SIG-M5 treated with dmso at 0.1 percent for 504 hours (cell line): Measurements from ENCODE around the gene ATP5MC2.
"Not testable (repeated sequence)": the region's sequence is repeated elsewhere in the genome, so short reads cannot be mapped to it uniquely, and the experiment has no call there.

ENCODE experiments used
- DNase-seq: peaks from one replicate; lab custom pipeline; 2025; ENCODE audit not compliant: unreplicated experiment; lab: John Stamatoyannopoulos, UW

The ATP5MC2 gene

DNA sequence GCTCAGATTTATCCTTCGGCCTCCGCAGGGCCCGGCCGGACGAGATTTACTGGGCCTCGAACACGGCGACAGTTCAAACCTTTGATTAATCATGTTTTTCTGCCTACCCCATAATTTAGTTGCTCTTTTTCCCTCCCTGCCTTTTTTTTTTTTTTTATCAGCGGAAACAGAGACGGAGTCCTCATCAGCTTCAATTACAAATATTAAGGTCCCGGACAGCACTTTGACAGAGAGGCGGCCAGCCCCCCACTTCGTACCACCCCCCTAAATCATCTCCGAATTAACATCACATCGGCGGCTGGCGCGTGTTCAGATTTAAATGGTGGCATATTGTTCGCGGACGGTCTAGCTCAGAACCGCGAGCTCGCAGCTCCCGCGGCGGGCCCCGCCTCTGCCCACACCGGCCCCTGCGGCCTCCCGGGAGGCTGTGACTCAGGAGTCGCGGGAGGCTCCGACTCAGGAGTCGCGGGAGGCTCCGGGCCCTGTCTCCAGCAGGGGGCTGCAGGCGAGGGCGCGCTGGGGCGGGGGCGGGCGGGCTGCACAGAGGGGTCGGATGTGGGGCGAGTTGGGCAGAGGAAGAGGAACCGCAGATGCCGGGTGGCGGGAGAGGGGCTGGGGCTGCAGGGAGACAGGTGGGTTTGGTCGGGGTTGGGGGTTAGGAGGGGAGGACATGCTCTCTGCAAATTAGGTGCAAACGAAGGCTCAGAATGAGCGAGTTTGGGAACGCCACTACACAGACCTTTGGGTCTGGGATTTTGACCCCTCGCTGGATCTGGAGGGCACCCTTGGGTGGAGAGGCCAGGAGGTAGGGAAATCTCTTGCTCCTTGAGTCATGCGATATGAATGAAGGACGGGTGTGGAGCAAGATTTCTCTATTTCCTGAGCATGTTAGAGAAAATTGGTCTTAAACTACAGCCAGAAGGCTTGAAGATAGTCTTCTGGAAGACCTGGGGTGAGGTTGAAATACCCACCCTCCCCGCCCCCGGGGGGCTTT is 19.6 kb upstream of the ATP5MC2 start:
- no peak for DNase-seq

DNA sequence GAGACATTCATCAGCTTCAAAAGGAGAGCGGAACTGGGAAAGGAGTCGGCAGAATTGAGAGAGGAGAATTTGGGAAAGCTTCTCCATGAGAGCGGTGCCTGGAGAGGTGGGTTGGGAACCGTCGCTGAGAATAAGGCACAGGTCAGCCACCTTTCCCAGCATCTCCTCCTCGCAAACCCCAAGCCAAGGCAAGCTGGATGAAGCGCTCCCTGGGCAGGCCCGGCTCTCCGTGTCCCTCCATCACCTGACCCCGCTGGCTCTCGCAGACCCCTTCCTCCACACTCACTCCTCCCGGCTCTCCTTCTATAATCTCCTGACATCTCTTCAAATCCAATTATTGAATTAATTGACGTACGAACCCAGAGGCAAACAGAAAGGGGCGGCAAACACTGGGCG is 18.9 kb upstream of the ATP5MC2 start:
- no peak for DNase-seq

DNA sequence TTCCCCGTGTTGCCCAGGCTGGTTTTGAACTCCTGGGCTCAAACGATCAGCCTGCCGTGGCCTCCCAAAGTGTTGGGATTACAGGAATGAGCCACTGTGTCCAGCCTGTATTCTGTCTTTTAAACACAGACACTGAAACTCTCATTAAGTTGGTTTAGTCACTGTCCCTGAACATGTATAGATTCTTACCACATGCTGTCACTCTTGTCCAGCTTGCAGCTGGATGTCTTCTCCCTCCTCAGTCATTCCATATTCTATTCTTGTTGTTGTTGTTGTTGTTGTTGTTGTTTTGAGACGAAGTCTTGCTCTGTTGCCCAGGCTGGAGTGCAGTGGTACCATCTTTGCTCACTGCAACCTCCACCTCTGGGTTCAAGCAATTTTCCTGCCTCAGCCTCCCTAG is 12.3 kb upstream of the ATP5MC2 start:
- DNase-seq: no peak

DNA sequence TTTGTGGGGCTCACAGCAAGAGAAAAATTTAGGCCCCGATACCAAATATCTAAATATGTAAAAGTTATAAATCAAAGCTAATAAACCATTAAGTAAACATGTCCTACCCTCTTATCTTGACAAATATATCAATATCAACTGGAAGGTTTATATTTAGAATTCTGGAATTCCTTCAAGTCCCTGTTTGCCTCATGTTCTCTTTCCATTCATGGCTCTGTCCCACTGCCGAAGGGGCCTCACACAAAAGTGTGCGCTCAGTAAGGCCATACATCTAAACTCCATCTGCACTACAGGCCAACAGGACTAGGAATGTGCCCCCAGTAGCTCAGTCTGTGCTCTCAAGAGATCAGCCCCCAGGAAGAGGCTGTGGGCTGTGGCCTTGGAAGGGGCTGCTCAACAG is 10.6 kb upstream of the ATP5MC2 start:
- DNase-seq: no peak

DNA sequence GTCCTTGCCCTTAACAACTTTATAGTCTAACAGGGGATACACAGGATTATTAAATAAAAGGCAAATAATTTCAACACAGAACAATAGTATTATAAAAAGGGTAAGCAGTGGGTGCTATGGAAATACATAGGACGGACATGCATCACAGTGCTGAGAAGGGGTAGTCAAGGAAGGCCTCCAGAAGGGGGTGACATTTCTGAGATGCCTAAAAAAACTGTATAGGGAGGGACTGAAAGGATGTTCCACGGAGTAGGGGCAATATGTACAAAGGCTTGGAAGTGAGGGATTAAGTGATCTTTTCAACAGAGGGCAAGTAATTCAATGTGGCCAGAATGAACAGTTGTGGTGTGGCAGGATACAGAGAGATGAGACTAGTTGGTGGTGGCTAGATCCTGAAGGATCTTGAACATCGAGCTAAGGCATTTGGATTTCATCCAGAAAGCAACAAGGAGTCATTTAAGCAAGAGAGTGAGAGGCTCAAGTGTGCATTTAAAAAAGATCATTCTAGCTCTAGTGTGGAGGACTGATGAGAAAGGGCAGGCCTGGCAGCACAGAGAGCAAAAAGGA is 8.9 kb upstream of the ATP5MC2 start:
- DNase-seq: no peak

DNA sequence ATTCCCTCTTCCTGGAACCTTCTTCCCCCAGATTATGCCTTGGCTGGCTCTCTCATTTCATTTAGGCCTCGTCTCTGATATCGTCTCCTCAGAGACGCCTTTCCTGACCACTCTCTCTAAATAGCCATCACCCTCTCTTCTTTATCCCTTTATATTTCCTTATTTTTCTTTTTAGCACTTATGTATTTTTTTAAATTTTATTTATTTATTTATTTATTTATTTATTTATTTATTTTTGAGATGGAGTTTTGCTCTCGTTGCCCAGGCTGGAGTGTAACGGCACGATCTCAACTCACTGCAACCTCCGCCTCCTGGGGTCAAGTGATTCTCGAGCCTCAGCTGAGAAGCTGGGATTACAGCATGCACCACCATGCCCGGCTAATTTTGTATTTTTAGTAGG is 8.1 kb upstream of the ATP5MC2 start:
- DNase-seq: no peak

DNA sequence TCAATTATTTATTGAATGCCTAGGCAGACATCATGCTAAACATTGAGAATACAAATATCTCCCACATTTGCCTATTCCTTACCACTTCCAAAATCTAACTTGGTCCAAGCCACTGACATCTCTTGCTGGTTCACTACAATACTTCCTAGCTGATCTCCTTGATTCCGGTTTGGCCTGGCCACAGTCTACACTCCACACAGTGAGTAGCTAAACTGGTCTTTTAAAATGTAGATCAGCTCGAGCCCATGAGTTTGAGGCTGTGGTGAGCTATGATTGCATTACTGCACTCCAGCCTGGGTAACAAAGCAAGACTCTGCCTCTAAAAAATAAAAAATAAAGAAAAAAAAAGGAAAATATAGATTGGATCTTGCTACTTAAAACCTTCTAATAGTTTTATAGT is 7.6 kb upstream of the ATP5MC2 start:
- no peak for DNase-seq

DNA sequence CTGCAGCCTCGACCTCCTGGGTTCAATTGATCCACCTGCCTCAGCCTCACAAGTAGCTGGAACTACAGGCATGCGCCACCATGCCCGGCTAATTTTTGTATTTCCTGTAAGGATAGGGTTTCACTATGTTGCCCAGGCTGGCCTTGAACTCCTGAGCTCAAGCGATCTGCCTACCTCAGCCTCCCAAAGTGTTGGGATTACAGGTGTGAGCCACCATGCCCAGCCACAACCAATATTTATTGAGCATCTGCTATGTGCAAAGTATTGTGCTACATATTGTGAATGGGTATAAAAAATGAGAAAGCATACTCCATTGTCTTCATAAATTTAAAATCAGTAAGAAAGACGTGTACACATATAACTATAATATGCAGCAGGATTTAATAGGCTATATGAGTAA is 4.2 kb upstream of the ATP5MC2 start:
- DNase-seq: not testable (repeated sequence)

DNA sequence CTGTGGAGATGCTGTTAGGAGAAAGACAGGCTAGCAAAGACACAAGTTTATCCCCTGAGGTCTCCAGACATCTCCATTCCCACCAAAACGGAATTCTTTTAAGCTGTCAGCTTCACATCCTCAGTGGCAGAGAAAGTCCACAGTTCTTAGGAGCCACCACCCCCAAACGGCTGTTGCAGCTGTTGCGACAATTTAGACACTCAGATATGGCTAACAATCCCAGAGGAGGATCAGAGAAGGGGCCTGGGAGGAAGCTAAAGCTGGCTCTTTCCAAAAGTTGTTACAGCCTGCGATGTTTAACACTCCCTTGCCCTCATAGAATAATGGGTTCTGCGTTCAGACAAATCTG is 1.9 kb upstream of the ATP5MC2 start:
- no peak for DNase-seq

DNA sequence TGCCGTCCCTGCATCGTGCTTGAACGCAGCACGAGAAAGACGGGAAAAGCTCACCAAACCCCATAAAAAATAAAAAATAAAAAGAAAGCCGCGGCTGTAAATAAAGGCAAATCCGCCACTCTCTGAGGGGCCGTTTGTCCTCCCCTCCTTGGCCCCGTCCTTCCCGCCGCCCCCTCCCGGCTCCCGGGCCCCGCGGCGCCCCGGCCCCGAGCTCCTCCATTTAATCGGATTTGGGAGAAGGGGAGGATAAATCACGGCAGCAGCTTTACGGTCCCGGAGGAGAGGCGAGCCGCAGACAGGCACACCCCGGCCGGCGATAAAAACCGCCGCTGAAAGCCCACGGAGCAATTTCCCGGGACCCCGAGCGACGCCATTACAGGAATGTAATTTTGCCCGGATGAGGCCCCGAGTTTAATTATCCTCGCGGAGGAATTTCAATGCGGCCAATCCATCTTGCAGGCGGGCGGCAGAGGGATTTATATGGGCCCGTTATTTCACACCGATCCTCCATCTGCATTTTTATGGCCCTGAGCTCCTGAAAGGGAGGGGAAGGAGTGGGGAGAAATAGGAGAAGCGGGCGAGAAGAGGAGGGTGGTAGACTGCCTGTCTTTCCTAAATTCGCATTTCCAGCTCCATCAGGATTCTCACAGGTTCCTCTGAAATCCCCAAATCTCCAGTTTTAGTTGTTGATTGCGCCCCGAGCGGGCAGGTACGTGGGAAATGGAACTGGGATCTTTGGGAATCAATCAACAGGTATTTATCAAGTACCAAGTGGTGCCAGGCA is 1.3 kb upstream of the ATP5MC2 start:
- no peak for DNase-seq

DNA sequence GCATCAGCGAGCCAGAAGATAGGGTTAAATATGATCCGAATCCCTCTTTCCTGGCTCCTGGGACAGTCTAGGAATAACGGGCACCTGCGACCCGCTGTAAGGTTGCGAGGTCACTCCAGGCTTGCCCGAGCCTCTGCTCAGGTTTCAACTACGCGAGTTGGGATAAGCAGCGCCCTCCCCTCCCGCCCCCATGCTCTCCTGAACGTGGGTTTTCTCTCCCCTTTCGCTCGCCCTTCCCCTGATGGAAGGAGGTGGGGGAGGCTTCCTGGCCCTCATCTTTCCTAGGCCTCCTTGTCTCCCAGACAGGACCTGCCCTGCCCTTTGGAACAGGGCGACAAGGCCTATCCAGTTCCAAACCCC is 753 bp upstream of the ATP5MC2 start:
- DNase-seq: no peak

DNA sequence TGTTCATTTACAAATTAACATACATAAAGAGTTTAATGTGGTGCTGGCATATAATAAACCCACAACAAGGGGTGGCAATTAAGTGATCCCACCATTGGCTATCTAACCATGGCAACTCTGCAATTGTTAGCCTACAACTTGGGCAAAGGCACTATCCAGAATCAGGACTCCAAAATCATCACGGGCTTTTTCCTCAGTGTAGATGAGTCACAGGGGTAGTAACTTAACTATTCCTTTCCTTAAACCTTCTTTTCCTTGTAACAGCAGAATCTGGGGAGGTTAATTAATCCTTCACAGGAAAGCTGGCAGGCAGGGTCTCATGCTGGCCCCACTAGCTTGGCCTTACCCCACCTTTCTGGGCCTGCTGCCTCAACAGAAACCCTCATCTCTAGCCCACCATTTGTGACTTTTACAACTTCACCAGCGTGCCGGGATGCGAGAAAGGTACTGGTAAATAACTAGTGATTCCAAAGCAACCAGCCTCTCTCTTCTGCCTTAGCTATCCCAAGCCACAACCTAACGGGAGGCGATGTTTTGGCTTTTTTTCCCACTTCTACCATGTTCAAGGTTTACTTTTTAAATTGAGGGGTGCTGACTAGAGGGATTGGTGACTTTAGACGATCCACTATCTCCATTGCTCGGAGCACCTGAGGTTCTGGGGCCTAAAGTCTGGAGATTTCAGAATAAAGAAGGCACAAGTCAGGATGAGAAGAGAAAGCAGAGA is 744 bp downstream of the ATP5MC2 start:
- no peak for DNase-seq

DNA sequence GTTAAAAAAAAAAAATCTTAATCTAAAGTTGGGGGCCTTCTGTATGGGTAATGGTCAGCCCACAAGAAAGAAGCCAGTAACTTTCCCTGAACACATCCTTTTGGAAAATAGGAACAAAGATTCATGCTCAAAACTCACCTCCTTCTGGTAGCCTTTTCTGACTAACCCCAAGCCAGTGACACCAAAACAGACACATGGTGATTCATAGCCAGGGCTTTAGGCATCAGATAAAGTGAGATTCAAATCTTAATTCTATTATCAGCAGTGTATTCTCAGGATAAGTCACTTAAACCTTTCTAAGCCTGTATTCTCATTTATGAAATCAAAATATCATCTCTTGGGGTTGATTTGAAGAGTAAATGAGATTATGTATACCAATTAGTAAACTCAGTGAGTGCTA is 4.9 kb downstream of the ATP5MC2 start:
- DNase-seq: no peak

DNA sequence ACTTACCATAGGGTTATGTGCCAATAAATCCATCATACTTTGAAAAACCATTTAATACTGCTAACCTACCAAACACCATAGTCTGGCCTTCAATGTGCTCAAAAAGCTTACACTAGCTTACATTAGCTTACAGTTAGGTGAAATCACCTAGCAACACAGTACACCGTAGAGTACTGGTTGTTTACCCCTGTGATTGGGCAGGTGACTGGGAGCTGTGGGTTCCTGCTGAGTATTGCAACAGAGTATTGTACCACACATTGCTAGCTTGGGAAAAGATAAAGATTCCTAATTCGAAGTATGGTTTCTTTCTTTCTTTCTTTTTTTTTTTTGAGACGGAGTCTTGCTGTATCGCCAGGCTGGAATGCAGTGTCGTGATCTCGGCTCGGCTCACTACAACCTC is 5.6 kb downstream of the ATP5MC2 start:
- DNase-seq: no peak

DNA sequence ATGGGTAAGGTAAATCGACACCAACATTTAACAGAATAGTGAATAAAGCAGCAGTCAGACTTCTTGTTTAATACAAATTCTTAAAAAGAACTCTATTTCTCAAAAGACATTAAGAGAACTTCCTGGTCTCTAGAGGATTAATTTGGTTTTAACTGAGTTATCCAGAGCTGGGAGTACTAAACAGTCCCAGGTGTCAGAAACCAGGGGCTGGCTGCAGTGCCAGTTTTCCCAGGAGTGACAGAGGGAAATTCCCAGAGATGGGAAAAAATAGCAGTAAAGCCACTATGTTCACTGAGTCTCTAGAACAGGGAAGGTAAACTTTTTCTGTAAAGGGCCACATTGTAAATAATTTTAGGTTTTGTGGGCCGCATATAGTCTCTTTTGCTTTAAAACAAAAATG is 8.8 kb downstream of the ATP5MC2 start:
- DNase-seq: no peak

DNA sequence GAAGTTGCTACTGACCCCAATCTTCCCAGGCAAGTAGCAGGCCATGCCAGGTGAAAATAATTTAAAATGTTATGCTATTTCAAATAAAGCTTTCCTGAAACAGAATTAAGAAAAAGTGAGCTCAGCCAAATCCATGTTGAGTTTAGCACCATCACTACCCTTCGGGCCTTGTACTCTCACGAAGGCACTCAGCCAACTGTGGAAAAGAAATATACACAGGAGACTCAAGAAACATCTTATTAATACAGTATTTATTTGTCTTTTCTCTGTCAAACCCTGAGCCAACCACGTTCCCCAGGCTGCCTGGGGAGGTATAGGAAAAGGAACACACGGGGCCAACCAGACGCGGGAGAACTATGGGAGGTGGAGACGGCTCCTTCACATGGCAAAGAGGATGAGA is 10.9 kb downstream of the ATP5MC2 start:
- DNase-seq: no peak

DNA sequence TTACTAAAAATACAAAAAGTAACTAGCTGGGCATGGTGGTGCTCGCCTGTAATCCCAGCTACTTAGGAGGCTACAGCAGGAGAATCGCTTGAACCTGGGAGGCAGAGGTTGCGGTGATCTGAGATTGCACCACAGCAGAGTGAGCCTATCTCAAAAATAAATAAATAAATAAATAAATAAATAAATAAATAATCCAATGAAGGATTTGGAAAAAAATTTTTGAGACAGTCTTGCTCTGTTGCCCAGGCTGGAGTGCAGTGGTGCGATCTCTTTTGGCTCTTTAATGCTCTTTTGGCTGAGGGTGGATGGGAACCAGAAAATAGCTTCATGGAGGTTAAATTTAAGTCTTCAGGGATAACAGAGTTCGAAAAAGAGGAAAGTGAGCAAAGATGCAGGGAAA is 11.7 kb downstream of the ATP5MC2 start:
- no peak for DNase-seq

DNA sequence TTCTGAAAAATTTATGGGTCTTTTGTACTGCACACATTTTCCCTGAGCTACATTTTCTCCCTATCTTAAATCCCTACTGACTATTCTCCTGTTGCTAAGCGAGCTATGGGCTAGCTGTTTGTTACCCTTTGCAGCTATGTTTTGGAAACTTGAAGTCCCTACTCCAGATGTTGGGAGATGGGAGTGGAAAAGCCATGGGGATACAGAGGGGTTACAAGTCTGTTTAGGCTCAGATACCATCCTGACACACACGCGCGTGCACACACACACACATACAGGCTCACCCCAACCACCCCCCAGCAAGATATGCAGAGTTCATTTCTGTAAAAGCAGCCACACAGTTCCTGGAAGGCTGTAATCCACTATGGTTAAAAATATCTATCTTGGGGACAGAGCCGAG is 15.8 kb downstream of the ATP5MC2 start:
- no peak for DNase-seq

DNA sequence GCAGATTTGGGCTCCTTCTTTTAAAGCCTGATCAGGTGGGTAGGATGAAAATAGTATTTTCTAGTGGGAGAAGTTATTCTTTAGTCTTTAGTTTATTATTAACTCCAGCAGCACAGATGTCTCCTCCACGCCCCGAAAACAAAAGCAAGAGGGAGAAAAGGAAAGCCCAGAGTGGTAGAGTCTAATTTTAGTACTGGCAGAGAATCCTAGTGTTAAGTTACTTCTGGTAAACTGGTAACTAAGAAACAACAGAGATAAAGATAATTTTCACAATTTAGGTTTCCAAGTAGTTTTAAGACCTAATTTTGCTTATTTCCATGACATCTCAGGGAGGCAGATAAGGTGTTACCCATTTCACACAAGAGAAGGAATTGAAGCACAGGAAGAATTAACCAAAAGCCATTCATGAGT is 16.3 kb downstream of the ATP5MC2 start:
- DNase-seq: no peak

DNA sequence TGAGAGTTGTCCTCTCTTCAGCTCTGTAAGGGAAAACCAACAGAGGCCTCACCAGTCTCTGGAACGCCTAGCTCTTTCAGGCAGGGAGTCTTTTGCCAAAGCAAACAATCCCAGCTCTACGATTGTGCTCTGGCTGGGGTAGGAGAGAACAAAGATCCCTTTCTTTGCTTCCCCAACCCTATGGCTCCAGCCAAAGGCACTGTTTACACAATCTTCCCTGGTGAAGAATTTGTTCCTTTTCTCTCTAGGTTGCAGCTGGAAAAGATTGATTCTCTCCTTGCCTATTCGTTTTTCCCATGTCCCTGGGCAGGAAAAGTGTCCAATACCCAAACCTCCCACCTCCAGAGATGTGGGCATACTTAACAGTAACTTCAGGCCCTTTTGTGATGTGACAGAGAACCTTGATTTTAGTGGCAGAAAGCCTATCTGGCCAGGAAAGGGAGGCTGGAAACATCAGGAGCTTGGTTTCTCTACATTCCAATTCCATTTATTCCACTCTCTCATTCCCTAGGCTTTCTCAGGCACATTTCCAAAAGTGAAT is 16.8 kb downstream of the ATP5MC2 start:
- no peak for DNase-seq

DNA sequence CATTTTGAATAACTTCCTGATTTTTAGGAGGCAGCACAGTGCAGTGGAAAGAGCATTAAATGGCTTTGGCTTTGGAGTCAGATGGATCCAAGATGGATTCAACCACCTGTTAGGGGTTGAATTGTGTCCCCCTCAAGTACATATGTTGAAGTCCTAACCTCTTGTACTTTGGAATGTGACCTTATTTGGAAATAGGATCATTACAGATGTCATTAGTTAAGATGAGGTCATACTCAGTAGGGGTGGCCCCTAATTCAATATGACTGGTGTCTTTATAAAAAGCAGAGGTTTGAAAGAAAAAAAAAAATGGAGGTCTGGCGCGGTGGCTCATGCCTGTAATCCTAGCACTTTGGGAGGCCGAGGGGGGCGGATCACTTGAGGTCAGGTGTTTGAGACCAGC is 18.8 kb downstream of the ATP5MC2 start:
- DNase-seq: no peak
